HCT116 (cell line): Measurements from ENCODE around the gene TSPEAR. TPM values are rescaled to one million over a fixed set of nuclear protein-coding genes. Genes with fewer than 3 reads are reported as not detected.

Experiments used
- ATAC-seq: fragments of 200-7000 bp; cut with Tn5 transposase; 2 replicates; pipeline ENCODE4 v1.9.1; 2020; ENCODE audit warnings: mild to moderate bottlenecking, moderate library complexity
- BruUV-seq: library from RNA; stranded (reverse); fragments of 400-500 nt; replicated peaks from 2 replicates; lab custom pipeline; 2021; lab: Mats Ljungman, UMichigan
- CTCF ChIA-PET: fragments of 300-600 bp; sonication (Branson Sonifier 250); formaldehyde crosslinking; loops from one replicate; lab custom pipeline; 2021; ENCODE audit warnings: antibody characterized with exemption; lab: Charles Lee
- POLR2A ChIA-PET: fragments of 300-600, 350-600 bp; sonication (Branson Sonifier 250); formaldehyde crosslinking; loops from one replicate; lab custom pipeline; 2021; ENCODE audit warnings: antibody characterized with exemption; lab: Charles Lee
- RAD21 ChIA-PET, 2 experiments: fragments of 300-600 bp; sonication (Branson Sonifier 250); formaldehyde crosslinking; loops; one replicate each; lab custom pipeline; 2023; ENCODE audit warnings: low total read pairs in 2 of 2; ENCODE audit not compliant: uncharacterized antibody in 2 of 2, unreplicated experiment in 2 of 2, low non-redundant PET in 1 of 2; lab: Charles Lee
- DNase-seq: peaks from one replicate; pipeline ENCODE4 v3.0.0-alpha.2; 2010; ENCODE audit warnings: low read depth, low spot score
- H2AFZ ChIP-seq: fragments of 200-600 bp; shearing (Covaris generic), sonication (generic); 2 replicates; pipeline ENCODE4 v1.6.1; 2017; ENCODE audit warnings: low read depth, mixed run types, mixed read lengths, antibody characterized with exemption, low read length; ENCODE audit not compliant: poor library complexity, severe bottlenecking
- H3K27ac ChIP-seq: 2 replicates; pipeline ENCODE4 v1.5.1; 2012; ENCODE audit warnings: low read depth, low read length
- H3K27me3 ChIP-seq: fragments of 200-600 bp; sonication (generic); 2 replicates; pipeline ENCODE4 v1.6.1; 2016; ENCODE audit warnings: mixed run types, low read length, mixed read lengths; ENCODE audit not compliant: insufficient read depth
- H3K36me3 ChIP-seq, 2 experiments: fragments of 200-500 bp in 1 of 2; fragments of 200-600 bp in 1 of 2; sonication (Bioruptor generic) in 1 of 2; sonication (generic) in 1 of 2; 2 replicates each; pipeline versions ENCODE4 v1.5.1 to v1.6.1; 2014 to 2016; ENCODE audit warnings: low read length in 2 of 2, inconsistent platforms in 1 of 2, mixed read lengths in 1 of 2, mixed run types in 1 of 2; ENCODE audit not compliant: insufficient read depth in 2 of 2, control insufficient read depth in 1 of 2
- H3K4me1 ChIP-seq, 2 experiments: fragments of 200-600 bp in 1 of 2; sonication (generic) in 1 of 2; 2 replicates each; pipeline versions ENCODE4 v1.5.1 to v1.6.1; 2012 to 2017; ENCODE audit warnings: low read length in 2 of 2, inconsistent platforms in 1 of 2, mild to moderate bottlenecking in 1 of 2, mixed read lengths in 1 of 2, mixed run types in 1 of 2, moderate library complexity in 1 of 2; ENCODE audit not compliant: insufficient read depth in 2 of 2, control insufficient read depth in 1 of 2
- H3K4me2 ChIP-seq: fragments of 200-600 bp; sonication (generic); 2 replicates; pipeline ENCODE4 v1.6.1; 2017; ENCODE audit warnings: mixed run types, low read length, mixed read lengths
- H3K4me3 ChIP-seq, 2 experiments: fragments of 200-600 bp in 1 of 2; sonication (generic) in 1 of 2; replicated peaks in 1 of 2; 2 replicates each; pipeline ENCODE4 v1.5.1; 2011 to 2016; ENCODE audit warnings: low read length in 2 of 2, control low read depth in 1 of 2, low read depth in 1 of 2, mild to moderate bottlenecking in 1 of 2, mixed read lengths in 1 of 2, mixed run types in 1 of 2
- H3K79me2 ChIP-seq: fragments of 200-600 bp; sonication (generic); 2 replicates; pipeline ENCODE4 v1.6.1; 2017; ENCODE audit warnings: mild to moderate bottlenecking, mixed run types, low read length, moderate library complexity, mixed read lengths; ENCODE audit not compliant: insufficient read depth
- H3K9ac ChIP-seq: fragments of 200-600 bp; sonication (generic); 2 replicates; pipeline ENCODE4 v1.6.1; 2016; ENCODE audit warnings: low read length, mixed read lengths
- H3K9me2 ChIP-seq: fragments of 200-600 bp; sonication (generic), shearing (Covaris generic); 2 replicates; pipeline ENCODE4 v1.6.1; 2017; ENCODE audit warnings: mixed run types, mild to moderate bottlenecking, moderate library complexity; ENCODE audit not compliant: insufficient read depth
- H3K9me3 ChIP-seq, 2 experiments: fragments of 200-500 bp in 1 of 2; fragments of 200-600 bp in 1 of 2; sonication (Bioruptor generic) in 1 of 2; sonication (generic) in 1 of 2; 2 replicates each; pipeline ENCODE4 v1.6.1; 2014 to 2017; ENCODE audit warnings: low read length in 2 of 2, mixed read lengths in 2 of 2, inconsistent platforms in 1 of 2, low read depth in 1 of 2, mild to moderate bottlenecking in 1 of 2, mixed run types in 1 of 2, moderate library complexity in 1 of 2; ENCODE audit not compliant: control insufficient read depth in 1 of 2, insufficient read depth in 1 of 2
- H4K20me1 ChIP-seq: fragments of 200-600 bp; sonication (generic), shearing (Covaris generic); 2 replicates; pipeline ENCODE4 v1.6.1; 2017; ENCODE audit warnings: mixed run types, mild to moderate bottlenecking, moderate library complexity; ENCODE audit not compliant: insufficient read depth
- ATF3 ChIP-seq: IDR thresholded peaks from 2 replicates; pipeline ENCODE4 v1.6.1; 2012
- CEBPB ChIP-seq: IDR thresholded peaks from 2 replicates; pipeline ENCODE4 v1.6.1; 2012; ENCODE audit warnings: low read depth
- EGR1 ChIP-seq: IDR thresholded peaks from 2 replicates; pipeline ENCODE4 v1.6.1; 2012; ENCODE audit warnings: low read depth
- ELF1 ChIP-seq: IDR thresholded peaks from 2 replicates; pipeline ENCODE4 v1.6.1; 2012; ENCODE audit warnings: low read depth, borderline replicate concordance
- EZH2phosphoT487 ChIP-seq: fragments of 200-600 bp; IDR thresholded peaks from 2 replicates; pipeline ENCODE4 v1.6.1; 2018; ENCODE audit warnings: antibody characterized with exemption, borderline replicate concordance
- FOSL1 ChIP-seq: IDR thresholded peaks from 2 replicates; pipeline ENCODE4 v1.6.1; 2012; ENCODE audit warnings: low read depth
- POLR2A ChIP-seq: IDR thresholded peaks from 2 replicates; pipeline ENCODE4 v1.7.0; 2011; ENCODE audit warnings: borderline replicate concordance; ENCODE audit not compliant: insufficient read depth, insufficient read length; ENCODE audit errors: extremely low read depth
- POLR2AphosphoS5 ChIP-seq: IDR thresholded peaks from 2 replicates; pipeline ENCODE4 v1.6.1; 2011; ENCODE audit warnings: mild to moderate bottlenecking, low read depth, low read length, moderate library complexity
- RAD21 ChIP-seq: IDR thresholded peaks from 2 replicates; pipeline ENCODE4 v1.6.1; 2012; ENCODE audit warnings: low read depth, mild to moderate bottlenecking
- SP1 ChIP-seq: IDR thresholded peaks from 2 replicates; pipeline ENCODE4 v1.6.1; 2012; ENCODE audit warnings: low read depth
- SRF ChIP-seq: IDR thresholded peaks from 2 replicates; pipeline ENCODE4 v1.6.1; 2012; ENCODE audit warnings: low read depth
- TCF7L2 ChIP-seq: IDR thresholded peaks from 2 replicates; pipeline ENCODE4 v1.7.0; 2011; ENCODE audit warnings: borderline replicate concordance, inconsistent platforms; ENCODE audit not compliant: insufficient read depth, insufficient read length; ENCODE audit errors: extremely low read depth
- YY1 ChIP-seq: IDR thresholded peaks from 2 replicates; pipeline ENCODE4 v1.6.1; 2011; ENCODE audit warnings: low read length, low read depth, moderate library complexity, mild to moderate bottlenecking; ENCODE audit not compliant: insufficient replicate concordance; ENCODE audit errors: extremely low read depth
- ZBTB33 ChIP-seq: IDR thresholded peaks from 2 replicates; pipeline ENCODE4 v1.6.1; 2011; ENCODE audit warnings: mild to moderate bottlenecking, low read length, moderate library complexity; ENCODE audit not compliant: insufficient replicate concordance; ENCODE audit errors: extremely low read depth
- ZFX ChIP-seq: fragments of 450-650 bp; IDR thresholded peaks from 2 replicates; pipeline ENCODE4 v1.6.1; 2017
- ZNF274 ChIP-seq: fragments of 200-500 bp; sonication (Bioruptor generic); IDR thresholded peaks from 2 replicates; pipeline ENCODE4 v1.6.1; 2014; ENCODE audit warnings: mild to moderate bottlenecking, low read depth, low read length, inconsistent platforms
- intact Hi-C: fragments of 100-400 bp; cut with micrococcal nuclease; formaldehyde crosslinking; loops from 2 replicates; pipeline ENCODE4 v1.10.0; 2022
- total RNA-seq: library from RNA; stranded (reverse); gene quantifications from one replicate; pipeline ENCODE4 v1.2.1, GENCODE V29; 2021; ENCODE audit not compliant: unreplicated experiment

Gene TSPEAR
- total RNA-seq, 1 experiment from 2014 or later: not detected

GRCh38 chr21:44579833-44580144 lies 131.6 kb downstream of the TSPEAR start:
- Histone ChIP-seq H3K27me3 (peaks cover 9% of the 10 kb centered on the region; the same call in 1 of the 2 replicates), H3K79me2 (no peaks in the 10 kb centered on the region), H2AFZ (no peak overlapping the region), H3K9ac (no peak overlapping the region), H4K20me1 (no peaks in the 10 kb centered on the region), H3K4me2 (no peak overlapping the region), H3K4me3 (no peak overlapping the region), H3K36me3 (no peaks in the 10 kb centered on the region), H3K9me2 (no peaks in the 10 kb centered on the region), H3K4me1 (peaks cover 0 to under 1% of the 10 kb centered on the region in 2 experiments; a peak in 1 of 4 replicates), H3K9me3 (peaks cover 0 to 4% of the 10 kb centered on the region in 2 experiments; a peak in 2 of 4 replicates), H3K27ac (no peak overlapping the region)
- CTCF ChIA-PET: no interaction called here
- no peak for ATAC-seq
- RAD21 ChIA-PET: no interaction called here
- no peak for TF ChIP-seq YY1
- TF ChIP-seq EZH2phosphoT487: no peak
- TF ChIP-seq ELF1: no peak
- no peak for TF ChIP-seq CEBPB
- TF ChIP-seq ZNF274: no peak
- no peak for TF ChIP-seq RAD21
- TF ChIP-seq SRF: no peak
- intact Hi-C loops: no loop called here
- POLR2A ChIA-PET: no interaction called here
- DNase-seq: no peak
- no TSS peak for BruUV-seq

- H3K27ac ChIP-seq: no peak overlapping the region
- H3K36me3 ChIP-seq: no peaks in the 10 kb centered on the region
- no peaks in the 10 kb centered on the region for H4K20me1 ChIP-seq
- DNase-seq (no peak), ATAC-seq (no peak)
- peaks cover 4% of the 10 kb centered on the region; the same call in 1 of the 2 replicates for H3K27me3 ChIP-seq
- no peak overlapping the region for H2AFZ ChIP-seq
- no peak overlapping the region for H3K4me2 ChIP-seq
- POLR2A ChIA-PET: no interaction called here
- no peak overlapping the region for H3K9ac ChIP-seq
- intact Hi-C loops: no loop called here
- BruUV-seq: no TSS peak
- H3K79me2 ChIP-seq: no peaks in the 10 kb centered on the region
- H3K9me3 ChIP-seq: peaks cover 0 to 4% of the 10 kb centered on the region in 2 experiments; a peak in 2 of 4 replicates
- H3K4me3 ChIP-seq: no peak overlapping the region
- peaks cover 0 to 3% of the 10 kb centered on the region in 2 experiments; a peak in 1 of 4 replicates for H3K4me1 ChIP-seq
- RAD21 ChIA-PET: no interaction called here
- CTCF ChIA-PET: no interaction called here
- H3K9me2 ChIP-seq: no peaks in the 10 kb centered on the region
- TF ChIP-seq SP1: no peak
- TF ChIP-seq EGR1: no peak
- TF ChIP-seq TCF7L2: no peak
- no peak for TF ChIP-seq SRF
- no peak for TF ChIP-seq POLR2AphosphoS5
- TF ChIP-seq ATF3: no peak
- no peak for TF ChIP-seq ELF1
- no peak for TF ChIP-seq CEBPB
- no peak for TF ChIP-seq FOSL1
- TF ChIP-seq POLR2A: no peak
- TF ChIP-seq ZFX: no peak
- no peak for TF ChIP-seq RAD21
- TF ChIP-seq ZBTB33: no peak
These were observed 132.1 kb downstream of the TSPEAR start for GRCh38 chr21:44579056-44579832.
